GM23338 (cell line): ENCODE measurements around the gene FAM120A. TPM values are rescaled to one million over a fixed set of nuclear protein-coding genes. Genes with fewer than 3 reads are reported as not detected.
A peak's percentile ranks its signal among the peaks of the same experiment; 100 is the strongest.

Source experiments
- ATAC-seq: fragments of 200-7000 bp; cut with Tn5 transposase; 3 replicates; pipeline ENCODE4 v1.9.1; 2020
- DNase-seq: peaks from one replicate; pipeline ENCODE4 v3.0.0-alpha.2; 2015; ENCODE audit warnings: low spot score
- H2AFZ ChIP-seq: fragments of 200-600 bp; sonication (generic); 2 replicates; pipeline ENCODE4 v1.8.0; 2016; ENCODE audit warnings: antibody characterized with exemption, mild to moderate bottlenecking, moderate library complexity
- H3F3A ChIP-seq: fragments of 200-600 bp; sonication (generic); replicated peaks from 2 replicates; pipeline ENCODE4 v1.8.0; 2017; ENCODE audit warnings: antibody characterized with exemption, mixed run types, low read depth
- H3K27ac ChIP-seq: fragments of 200-600 bp; sonication (generic); 2 replicates; pipeline ENCODE4 v1.6.1; 2016; ENCODE audit warnings: low read depth
- H3K27me3 ChIP-seq: fragments of 200-600 bp; sonication (generic); 2 replicates; pipeline ENCODE4 v1.8.0; 2016; ENCODE audit warnings: mild to moderate bottlenecking, mixed run types, moderate library complexity; ENCODE audit not compliant: insufficient read depth
- H3K36me3 ChIP-seq: fragments of 200-600 bp; sonication (generic); 2 replicates; pipeline ENCODE4 v1.8.0; 2016; ENCODE audit warnings: mild to moderate bottlenecking; ENCODE audit not compliant: insufficient read depth
- H3K4me1 ChIP-seq: fragments of 200-600 bp; sonication (generic); 2 replicates; pipeline ENCODE4 v1.8.0; 2016; ENCODE audit warnings: mild to moderate bottlenecking, moderate library complexity; ENCODE audit not compliant: insufficient read depth
- H3K4me2 ChIP-seq: fragments of 200-600 bp; sonication (generic); 2 replicates; pipeline ENCODE4 v1.7.1; 2017; ENCODE audit warnings: mixed run types
- H3K4me3 ChIP-seq: fragments of 200-600 bp; sonication (generic); 2 replicates; pipeline ENCODE4 v1.6.1; 2016; ENCODE audit warnings: mixed run types
- H3K79me2 ChIP-seq: fragments of 200-600 bp; sonication (generic); replicated peaks from 2 replicates; pipeline ENCODE4 v1.8.0; 2017; ENCODE audit warnings: mild to moderate bottlenecking; ENCODE audit not compliant: insufficient read depth
- H3K9me2 ChIP-seq: fragments of 200-600 bp; sonication (generic); 2 replicates; pipeline ENCODE4 v1.8.0; 2017; ENCODE audit not compliant: insufficient read depth
- H4K20me1 ChIP-seq: fragments of 200-600 bp; sonication (generic); replicated peaks from 2 replicates; pipeline ENCODE4 v1.8.0; 2017; ENCODE audit warnings: mild to moderate bottlenecking; ENCODE audit not compliant: insufficient read depth
- H3K27ac Mint-ChIP-seq: 2 replicates; pipeline ENCODE4 v1.8.0; 2020; ENCODE audit warnings: inconsistent platforms, mild to moderate bottlenecking, moderate library complexity, mixed read lengths
- H3K27me3 Mint-ChIP-seq: 3 replicates; pipeline ENCODE4 v1.8.0; 2022; ENCODE audit warnings: low read depth, mild to moderate bottlenecking, moderate library complexity, mixed read lengths, inconsistent platforms; ENCODE audit not compliant: insufficient read depth, poor library complexity
- H3K36me3 Mint-ChIP-seq: 3 replicates; pipeline ENCODE4 v1.8.0; 2021; ENCODE audit warnings: low read depth, mild to moderate bottlenecking, inconsistent platforms, moderate library complexity, mixed read lengths
- H3K4me1 Mint-ChIP-seq: 3 replicates; pipeline ENCODE4 v1.8.0; 2020; ENCODE audit warnings: mild to moderate bottlenecking, inconsistent platforms, mixed read lengths
- H3K4me3 Mint-ChIP-seq: 3 replicates; pipeline ENCODE4 v1.8.0; 2021; ENCODE audit warnings: moderate library complexity, mild to moderate bottlenecking, inconsistent platforms, mixed read lengths
- H3K9me3 Mint-ChIP-seq: 3 replicates; pipeline ENCODE4 v1.8.0; 2020; ENCODE audit warnings: moderate library complexity, mild to moderate bottlenecking, inconsistent platforms, mixed read lengths
- CREB1 ChIP-seq: fragments of 250-450 bp; sonication (Bioruptor Pico); IDR thresholded peaks from 2 replicates; pipeline ENCODE4 v1.5.0; 2020; ENCODE audit warnings: low read depth, mild to moderate bottlenecking, moderate library complexity
- ETS1 ChIP-seq: IDR thresholded peaks from 2 replicates; pipeline ENCODE4 v1.6.1; 2016; ENCODE audit warnings: antibody characterized with exemption
- EZH2 ChIP-seq: fragments of 200-600 bp; sonication (generic); IDR thresholded peaks from one replicate; pipeline ENCODE4 v1.8.0; 2017; ENCODE audit warnings: antibody characterized with exemption, mild to moderate bottlenecking, low read depth; ENCODE audit not compliant: unreplicated experiment
- JUNB ChIP-seq: IDR thresholded peaks from one replicate; pipeline ENCODE4 v1.6.1; 2016; ENCODE audit warnings: antibody characterized with exemption; ENCODE audit not compliant: unreplicated experiment
- POLR2AphosphoS5 ChIP-seq: IDR thresholded peaks from 2 replicates; pipeline ENCODE4 v1.6.1; 2016; ENCODE audit warnings: antibody characterized with exemption, low read depth
- REST ChIP-seq: IDR thresholded peaks from one replicate; pipeline ENCODE4 v1.6.1; 2018; ENCODE audit warnings: antibody characterized with exemption; ENCODE audit not compliant: unreplicated experiment
- STAT1 ChIP-seq: IDR thresholded peaks from one replicate; pipeline ENCODE4 v1.6.1; 2016; ENCODE audit warnings: antibody characterized with exemption; ENCODE audit not compliant: unreplicated experiment
- ZNF331 ChIP-seq: fragments of 250-450 bp; sonication (Bioruptor Pico); IDR thresholded peaks from 2 replicates; pipeline ENCODE4 v1.5.0; 2020; ENCODE audit warnings: low read depth, mild to moderate bottlenecking, moderate library complexity
- ZNF462 ChIP-seq: fragments of 250-450 bp; sonication (Bioruptor Pico); IDR thresholded peaks from 2 replicates; pipeline ENCODE4 v1.5.0; 2020; ENCODE audit warnings: mild to moderate bottlenecking, moderate library complexity
- polyA plus RNA-seq: library from polyadenylated mRNA; unstranded; fragments of >200 nt; fragmentation: Nextera tagmentation; extraction: Ambion mirVana; gene quantifications from 2 replicates; pipeline ENCODE4 v1.2.1, GENCODE V29; 2016
- total RNA-seq: library from RNA; depleted of rRNA; stranded (reverse); fragments of >200 nt; shearing (Covaris generic); gene quantifications from 2 replicates; pipeline ENCODE4 v1.2.3, GENCODE V29; 2014

Gene FAM120A
- total and polyA plus RNA-seq, 2 experiments from 2014 or later = 28.2 to 52.5 TPM

- TF ChIP-seq JUNB (no peak), CREB1 (CRISPR knock-in tag) (no peak), ETS1 (no peak), EZH2 (no peak), ZNF331 (no peak), STAT1 (no peak), POLR2AphosphoS5 (no peak), ZNF462 (CRISPR knock-in tag) (no peak), REST (no peak)
- H3K27me3 Mint-ChIP-seq = no peaks in the 10 kb centered on the region
- Histone ChIP-seq H3K4me2 (no peak overlapping the region), H3K27ac (no peak overlapping the region), H2AFZ (no peak overlapping the region), H3K9me2 (no peaks in the 10 kb centered on the region), H3K4me3 (no peak overlapping the region), H3K79me2 (peaks cover 84% of the 10 kb centered on the region), H3K36me3 (no peaks in the 10 kb centered on the region), H4K20me1 (peaks cover 47% of the 10 kb centered on the region; the same call in 1 of the 2 replicates), H3K27me3 (no peaks in the 10 kb centered on the region), H3K4me1 (peaks cover 15% of the 10 kb centered on the region; the same call in 1 of the 2 replicates), H3F3A (no peaks in the 10 kb centered on the region)
- H3K9me3 Mint-ChIP-seq = no peaks in the 10 kb centered on the region
- peak; percentile 35 for ATAC-seq
- DNase-seq = no peak
- peaks cover 33% of the 10 kb centered on the region for H3K4me1 Mint-ChIP-seq
- H3K27ac Mint-ChIP-seq = no peak overlapping the region; the same call in 1 of the 2 replicates
- H3K36me3 Mint-ChIP-seq = peaks cover 6% of the 10 kb centered on the region; the same call in 1 of the 3 replicates
- H3K4me3 Mint-ChIP-seq = no peak overlapping the region
These were observed 57.6 kb downstream of the FAM120A start for GRCh38 chr9:93509084-93509483.
